NB4 (cell line): ENCODE results near the gene CD52.

ENCODE experiments used
- DNase-seq: peaks from one replicate; pipeline ENCODE4 v3.0.0; 2010; ENCODE audit warnings: low read depth
- H3K4me3 ChIP-seq: one replicate; pipeline ENCODE4 v1.5.1; 2011; ENCODE audit warnings: mild to moderate bottlenecking, low read depth, low read length, moderate library complexity
- CTCF ChIP-seq: IDR thresholded peaks from one replicate; pipeline ENCODE4 v1.5.1; 2012; ENCODE audit warnings: low read depth, low read length
- MYC ChIP-seq: IDR thresholded peaks from 2 replicates; pipeline ENCODE4 v1.6.1; 2011; ENCODE audit warnings: low read depth, low read length
- POLR2A ChIP-seq: IDR thresholded peaks from 2 replicates; pipeline ENCODE4 v1.6.1; 2011; ENCODE audit warnings: mild to moderate bottlenecking; ENCODE audit not compliant: insufficient read length; ENCODE audit errors: extremely low read depth
- TF ChIP-seq, protein P1 (sequence below): IDR thresholded peaks from 2 replicates; pipeline ENCODE4 v1.6.1; 2011; ENCODE audit warnings: low read depth, low read length

The CD52 gene

GRCh38 chr1:26297791-26298124, 20.0 kb upstream of the CD52 start:
- no peak for DNase-seq
- no peak for TF ChIP-seq MYC
- TF ChIP-seq POLR2A = no peak
- TF ChIP-seq CTCF = no peak
- TF ChIP-seq, protein P1, sequence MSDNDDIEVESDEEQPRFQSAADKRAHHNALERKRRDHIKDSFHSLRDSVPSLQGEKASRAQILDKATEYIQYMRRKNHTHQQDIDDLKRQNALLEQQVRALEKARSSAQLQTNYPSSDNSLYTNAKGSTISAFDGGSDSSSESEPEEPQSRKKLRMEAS = no peak
- H3K4me3 ChIP-seq = no peak overlapping the region

DNA sequence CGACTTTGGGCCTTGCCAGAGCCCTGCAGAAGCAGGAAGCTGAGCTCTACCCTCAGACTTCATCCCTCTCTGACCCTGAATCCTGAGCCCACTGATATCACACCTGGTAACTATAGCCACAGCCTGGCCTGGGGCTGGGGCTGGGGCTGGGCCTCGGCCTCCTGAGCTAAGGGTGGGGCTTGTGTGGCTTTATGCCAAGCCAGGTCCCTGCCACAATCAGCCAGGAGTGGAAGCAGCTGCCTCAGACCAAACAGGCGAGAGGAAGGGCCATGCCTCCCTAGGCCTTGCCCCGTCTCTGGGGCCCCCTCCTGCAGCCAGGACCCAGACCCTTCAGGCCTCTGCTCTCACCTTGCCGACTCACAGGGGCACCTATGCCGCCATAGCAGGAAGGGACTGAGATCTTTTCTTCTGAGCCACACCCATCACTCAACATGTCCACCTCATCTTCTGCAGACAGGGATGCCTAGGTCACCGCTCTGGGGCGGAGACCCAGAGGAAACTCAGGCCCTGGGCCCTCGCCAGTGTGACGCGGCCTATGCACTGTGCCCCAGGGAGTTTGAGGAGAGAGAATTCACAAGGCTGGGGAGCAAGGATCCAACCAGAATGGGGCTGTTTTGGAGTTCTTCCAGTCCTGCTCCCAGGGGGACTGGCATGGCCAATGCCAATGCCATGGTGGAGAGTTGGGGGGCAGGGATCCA, 17.0 kb upstream of the CD52 start:
- TF ChIP-seq POLR2A (no peak), MYC (no peak), CTCF (no peak)
- TF ChIP-seq, protein P1 = no peak
- DNase-seq = no peak

GRCh38 chr1:26302733-26303405, 14.9 kb upstream of the CD52 start:
- no peak overlapping the region for H3K4me3 ChIP-seq
- TF ChIP-seq, protein P1 = no peak
- TF ChIP-seq POLR2A = no peak
- no peak for TF ChIP-seq MYC
- TF ChIP-seq CTCF = no peak
- no peak for DNase-seq

More for the DNA sequence above, 17.0 kb upstream of the CD52 start:
- no peak overlapping the region for H3K4me3 ChIP-seq

GRCh38 chr1:26305667-26306289, 12.0 kb upstream of the CD52 start:
- TF ChIP-seq MYC (no peak), CTCF (no peak), POLR2A (no peak)
- TF ChIP-seq, protein P1 = no peak
- DNase-seq = peak; percentile 62
- peak overlapping the region; percentile 69 for H3K4me3 ChIP-seq

DNA sequence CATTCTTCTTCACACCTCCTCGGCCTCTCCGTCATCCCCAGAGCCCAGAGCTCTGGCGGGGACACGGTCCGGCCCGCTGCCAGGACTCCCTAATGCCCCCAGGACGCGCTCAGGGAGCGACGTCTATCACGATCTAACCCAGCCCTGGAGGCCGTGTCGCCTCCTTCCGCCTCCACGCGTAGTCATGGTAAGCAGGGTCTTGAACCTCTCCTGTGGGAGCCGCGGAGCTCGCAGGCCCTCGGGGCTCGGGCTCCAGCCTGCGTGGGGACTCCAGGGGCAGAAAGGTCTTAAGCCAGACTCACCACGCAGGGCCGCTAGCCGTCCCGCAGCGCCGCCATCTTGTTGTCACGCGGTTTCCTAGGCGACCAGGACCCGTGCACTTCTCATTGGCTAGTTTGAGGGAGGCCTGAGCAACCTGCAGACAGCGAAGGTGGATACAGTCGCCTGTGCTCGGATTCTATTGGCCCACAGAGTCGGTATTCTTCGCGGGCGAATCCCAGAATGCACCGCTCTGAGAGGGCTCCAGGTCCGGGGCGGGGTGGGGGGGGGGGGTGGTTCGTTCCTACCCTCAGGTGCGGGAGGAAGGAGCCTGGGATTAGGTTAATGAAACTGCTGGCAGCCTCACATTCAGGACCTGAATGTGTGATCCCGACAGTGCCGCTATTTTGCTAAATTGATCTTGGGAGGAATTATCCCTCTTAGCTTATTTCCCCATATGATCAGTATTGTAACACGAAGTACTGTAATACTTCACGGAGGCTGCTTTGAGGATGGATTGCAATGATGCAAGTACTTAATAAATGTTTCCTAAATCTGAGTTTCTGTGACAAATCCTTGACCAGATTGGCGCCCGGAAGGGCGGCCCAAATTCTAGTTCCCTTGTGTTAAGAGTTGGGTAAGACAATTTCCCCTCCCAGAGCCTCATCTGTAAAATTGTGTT, 11.2 kb upstream of the CD52 start, which contains the start of gene UBXN11:
Gene UBXN11, minus strand, starts transcription at position 347 of the 940 bp plus-strand sequence. CDS start 3,753 bp downstream, outside the sequence.
- TF ChIP-seq POLR2A (peak; percentile 15), MYC (no peak), CTCF (no peak)
- TF ChIP-seq, protein P1 = peak; percentile 48; the same call in 1 of the 2 replicates
- peak; percentile 93 for DNase-seq

More for the DNA sequence above, 11.2 kb upstream of the CD52 start, which contains the start of gene UBXN11:
- peak within 1 kb of the TSS; percentile 69 for H3K4me3 ChIP-seq
